GM12878 (cell line): ENCODE results near the gene ARHGEF6. TPM values are rescaled to one million over a fixed set of nuclear protein-coding genes. Genes with fewer than 3 reads are reported as not detected.

Source experiments
- ATAC-seq: fragments of 200-7000 bp; cut with Tn5 transposase; 3 replicates; pipeline ENCODE4 v1.9.1; 2020; ENCODE audit warnings: mild to moderate bottlenecking, moderate library complexity
- BruUV-seq: library from RNA; stranded (reverse); fragments of 400-500 nt; replicated peaks from 2 replicates; lab custom pipeline; 2021; lab: Mats Ljungman, UMichigan
- CTCF ChIA-PET: fragments of 300-600 bp; sonication (Branson Sonifier 250); formaldehyde crosslinking; extraction: SDS; loops from one replicate; lab custom pipeline; 2021; ENCODE audit warnings: inconsistent platforms; lab: Yijun Ruan, JAX
- POLR2A ChIA-PET: fragments of 350-600 bp; formaldehyde crosslinking; extraction: SDS; loops from one replicate; lab custom pipeline; 2021; ENCODE audit warnings: inconsistent platforms; lab: Charles Lee
- RAD21 ChIA-PET: fragments of 300-600 bp; sonication (Branson Sonifier 250); formaldehyde crosslinking; loops from one replicate; lab custom pipeline; 2023; ENCODE audit warnings: antibody characterized with exemption; ENCODE audit not compliant: unreplicated experiment; lab: Charles Lee
- SMC1A ChIA-PET: fragments of 300-600 bp; sonication (Branson Sonifier 250); formaldehyde crosslinking; loops from one replicate; lab custom pipeline; 2023; ENCODE audit not compliant: unreplicated experiment, uncharacterized antibody; lab: Charles Lee
- DNase-seq: peaks from one replicate; pipeline ENCODE4 v3.0.0-alpha.2; 2011; ENCODE audit warnings: low read depth, low spot score
- FAIRE-seq: peaks from 3 replicates; lab custom pipeline; 2011; peaks lifted over from hg19 to GRCh38; lab: Jason Lieb, UNC
- H2AFZ ChIP-seq: 2 replicates; pipeline ENCODE4 v1.6.0; 2011; ENCODE audit warnings: low read depth, low read length, control low read depth; ENCODE audit not compliant: control insufficient read depth
- H3K27ac ChIP-seq: 2 replicates; pipeline ENCODE4 v1.5.1; 2011; ENCODE audit warnings: control low read depth; ENCODE audit not compliant: control insufficient read depth, insufficient read depth
- H3K27me3 ChIP-seq, 2 experiments: replicated peaks in 1 of 2; 2 replicates each; pipeline versions ENCODE4 v1.6.0 to v1.6.1; 2011; ENCODE audit warnings: low read length in 1 of 2; ENCODE audit not compliant: control insufficient read depth in 2 of 2, insufficient read depth in 2 of 2
- H3K36me3 ChIP-seq, 2 experiments: 2 replicates each; pipeline ENCODE4 v1.5.1; 2011; ENCODE audit warnings: low read length in 1 of 2; ENCODE audit not compliant: control insufficient read depth in 2 of 2, insufficient read depth in 2 of 2
- H3K4me1 ChIP-seq: 2 replicates; pipeline ENCODE4 v1.6.1; 2011; ENCODE audit warnings: mild to moderate bottlenecking, low read length, moderate library complexity, mixed read lengths; ENCODE audit not compliant: control insufficient read depth, insufficient read depth
- H3K4me2 ChIP-seq: 2 replicates; pipeline ENCODE4 v1.6.0; 2011; ENCODE audit warnings: control low read depth; ENCODE audit not compliant: control insufficient read depth, insufficient read depth
- H3K4me3 ChIP-seq: fragments of 200-600 bp; sonication (generic); 2 replicates; pipeline ENCODE4 v1.5.1; 2016
- H3K79me2 ChIP-seq: 2 replicates; pipeline ENCODE4 v1.6.0; 2011; ENCODE audit warnings: low read length; ENCODE audit not compliant: control insufficient read depth, insufficient read depth
- H3K9ac ChIP-seq: 2 replicates; pipeline ENCODE4 v1.8.0; 2011; ENCODE audit warnings: low read length, control low read depth, mixed read lengths; ENCODE audit not compliant: control insufficient read depth, insufficient read depth
- H3K9me3 ChIP-seq: replicated peaks from 3 replicates; pipeline ENCODE4 v1.5.1; 2011; ENCODE audit warnings: mild to moderate bottlenecking, low read length; ENCODE audit not compliant: control insufficient read depth, insufficient read depth
- H4K20me1 ChIP-seq: 2 replicates; pipeline ENCODE4 v1.6.0; 2011; ENCODE audit not compliant: control insufficient read depth, insufficient read depth
- CHD2 ChIP-seq: IDR thresholded peaks from 2 replicates; pipeline ENCODE4 v1.6.1; 2011; ENCODE audit warnings: low read depth, low read length, improper control_type of control experiment, borderline replicate concordance
- DPF2 ChIP-seq: fragments of 450-650 bp; IDR thresholded peaks from 2 replicates; pipeline ENCODE4 v1.6.1; 2017; ENCODE audit warnings: mild to moderate bottlenecking
- EGR1 ChIP-seq, 2 experiments: IDR thresholded peaks; 1 replicate in 1 of 2; 2 replicates in 1 of 2; pipeline ENCODE4 v1.6.1; 2011 to 2012; ENCODE audit warnings: low read depth in 2 of 2, low read length in 2 of 2, borderline replicate concordance in 1 of 2, mild to moderate bottlenecking in 1 of 2, moderate library complexity in 1 of 2
- ESRRA ChIP-seq: IDR thresholded peaks from 2 replicates; pipeline ENCODE4 v1.6.1; 2012; ENCODE audit warnings: mild to moderate bottlenecking, low read length, improper control_type of control experiment
- IRF5 ChIP-seq: fragments of 450-650 bp; IDR thresholded peaks from 2 replicates; pipeline ENCODE4 v1.6.1; 2017; ENCODE audit warnings: borderline replicate concordance
- KDM1A ChIP-seq: fragments of 200-600 bp; sonication (generic); IDR thresholded peaks from 2 replicates; pipeline ENCODE4 v1.6.1; 2016; ENCODE audit warnings: borderline replicate concordance
- LARP7 ChIP-seq: fragments of 450-650 bp; IDR thresholded peaks from 2 replicates; pipeline ENCODE4 v1.6.1; 2017; ENCODE audit warnings: mild to moderate bottlenecking
- NBN ChIP-seq: fragments of 450-650 bp; IDR thresholded peaks from 2 replicates; pipeline ENCODE4 v1.6.1; 2016
- PML ChIP-seq: IDR thresholded peaks from 2 replicates; pipeline ENCODE4 v1.6.1; 2012; ENCODE audit warnings: low read length, inconsistent platforms
- RFX5 ChIP-seq: IDR thresholded peaks from 2 replicates; pipeline ENCODE4 v1.6.1; 2011; ENCODE audit warnings: low read depth, low read length, improper control_type of control experiment
- SPI1 ChIP-seq: IDR thresholded peaks from 2 replicates; pipeline ENCODE4 v1.6.1; 2011; ENCODE audit warnings: low read depth, mild to moderate bottlenecking, low read length, moderate library complexity, borderline replicate concordance; ENCODE audit not compliant: insufficient read depth
- STAT3 ChIP-seq: IDR thresholded peaks from 2 replicates; pipeline ENCODE4 v1.6.1; 2011; ENCODE audit warnings: low read depth, low read length, improper control_type of control experiment
- SUPT20H ChIP-seq: IDR thresholded peaks from 2 replicates; pipeline ENCODE4 v1.6.1; 2011; ENCODE audit warnings: low read depth, mild to moderate bottlenecking, low read length, moderate library complexity, borderline replicate concordance; ENCODE audit not compliant: control insufficient read depth
- SUZ12 ChIP-seq: fragments of 200-600 bp; sonication (generic); IDR thresholded peaks from one replicate; pipeline ENCODE4 v1.6.1; 2018; ENCODE audit warnings: antibody characterized with exemption, mild to moderate bottlenecking; ENCODE audit not compliant: unreplicated experiment
- TAF1 ChIP-seq: IDR thresholded peaks from 2 replicates; pipeline ENCODE4 v1.6.1; 2011; ENCODE audit warnings: mild to moderate bottlenecking, low read depth, low read length, borderline replicate concordance
- TCF12 ChIP-seq: IDR thresholded peaks from 2 replicates; pipeline ENCODE4 v1.6.1; 2011; ENCODE audit warnings: low read depth, mild to moderate bottlenecking, low read length
- ZNF207 ChIP-seq: fragments of 450-650 bp; IDR thresholded peaks from 2 replicates; pipeline ENCODE4 v1.6.1; 2014; ENCODE audit warnings: antibody characterized with exemption, mild to moderate bottlenecking, borderline replicate concordance
- ZNF217 ChIP-seq: fragments of 450-650 bp; IDR thresholded peaks from 2 replicates; pipeline ENCODE4 v1.6.1; 2017; ENCODE audit warnings: antibody characterized with exemption, mild to moderate bottlenecking
- ZNF622 ChIP-seq: fragments of 450-650 bp; IDR thresholded peaks from 2 replicates; pipeline ENCODE4 v1.6.1; 2017; ENCODE audit warnings: mild to moderate bottlenecking, inconsistent platforms
- WGBS: methylation state at CpG from one replicate; pipeline ENCODE4 v1.1.6; 2016; ENCODE audit warnings: low lambda C conversion rate; ENCODE audit not compliant: insufficient replicate concordance, insufficient coverage; ENCODE audit errors: missing lambda C conversion rate; 5-methylcytosine and 5-hydroxymethylcytosine counted together
- in situ Hi-C: fragments of 300-500 bp; cut with MboI; formaldehyde crosslinking; loops from 9 replicates; pipeline ENCODE4 v1.14.3; 2018; ENCODE audit warnings: mixed read lengths
- intact Hi-C: fragments of 100-400 bp; cut with micrococcal nuclease; formaldehyde crosslinking; loops from one replicate; pipeline ENCODE4 v1.14.2; 2022; ENCODE audit not compliant: unreplicated experiment
- polyA plus RNA-seq, 11 experiments: library from polyadenylated mRNA; depleted of rRNA in 4 of 11; unstranded in 6 of 11; stranded (reverse) in 5 of 11; fragments of >200 nt; fragmentation: Nextera tagmentation in 4 of 11; fragmentation: Illumina TruSeq in 1 of 11; extraction: Ambion mirVana in 4 of 11; extraction: Trizol in 1 of 11; gene quantifications; 1 replicate in 1 of 11; 2 replicates in 10 of 11; pipeline versions ENCODE4 v1.2.1 to v1.2.3, GENCODE V29; 2011 to 2016; ENCODE audit warnings: inconsistent platforms in 2 of 11, missing spikeins in 2 of 11, low read depth in 1 of 11
- total RNA-seq, 4 experiments: library from RNA; depleted of rRNA in 3 of 4; stranded (reverse); fragments of >200 nt in 3 of 4; fragmentation: Illumina TruSeq in 1 of 4; extraction: Trizol in 1 of 4; gene quantifications; 2 replicates each; pipeline versions ENCODE4 v1.2.1 to v1.2.3, GENCODE V29; 2013 to 2021
- TF ChIP-seq, protein P1 (sequence below): IDR thresholded peaks from 2 replicates; pipeline ENCODE4 v1.6.1; 2012; ENCODE audit warnings: low read depth, low read length, improper control_type of control experiment

ARHGEF6 gene
- total and polyA plus RNA-seq, 10 of the 15 experiments (the other 5 are each of a cell fraction or from before 2014, with no cell fraction given): 5.4 to 29.7 (median 18.0) TPM

GRCh38 chrX:136625246-136625645 is 155.5 kb downstream of the ARHGEF6 start:
- Histone ChIP-seq H2AFZ (no peak overlapping the region), H3K27me3 (no peaks in the 10 kb centered on the region), H3K4me2 (no peak overlapping the region), H3K36me3 (no peaks in the 10 kb centered on the region), H3K79me2 (no peaks in the 10 kb centered on the region), H4K20me1 (no peaks in the 10 kb centered on the region), H3K9ac (no peak overlapping the region), H3K4me1 (peaks cover 10% of the 10 kb centered on the region), H3K9me3 (no peaks in the 10 kb centered on the region), H3K4me3 (no peak overlapping the region), H3K27ac (no peak overlapping the region)
- BruUV-seq: no TSS peak
- no peak for TF ChIP-seq SUZ12
- TF ChIP-seq SUPT20H: no peak
- TF ChIP-seq, protein P1, sequence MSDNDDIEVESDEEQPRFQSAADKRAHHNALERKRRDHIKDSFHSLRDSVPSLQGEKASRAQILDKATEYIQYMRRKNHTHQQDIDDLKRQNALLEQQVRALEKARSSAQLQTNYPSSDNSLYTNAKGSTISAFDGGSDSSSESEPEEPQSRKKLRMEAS: no peak
- no peak for TF ChIP-seq ZNF207
- no peak for TF ChIP-seq RFX5
- TF ChIP-seq IRF5: no peak
- no peak for TF ChIP-seq DPF2
- no peak for TF ChIP-seq STAT3
- TF ChIP-seq TAF1: no peak
- TF ChIP-seq ESRRA: no peak
- no peak for TF ChIP-seq TCF12
- no peak for TF ChIP-seq EGR1 (IDR thresholded peaks at IDR 0.05; ENCODE audit: borderline replicate concordance in 1 of 2, low read depth in 2 of 2, low read length in 2 of 2)
- no peak for TF ChIP-seq CHD2
- TF ChIP-seq KDM1A: no peak
- TF ChIP-seq ZNF622: no peak
- TF ChIP-seq SPI1: no peak
- TF ChIP-seq NBN: no peak
- no peak for TF ChIP-seq LARP7
- no peak for TF ChIP-seq PML
- TF ChIP-seq ZNF217: no peak
- DNase-seq (no peak), ATAC-seq (no peak), FAIRE-seq (no peak)
- ChIA-PET CTCF (interaction anchor here (1.4 kb wide), 2 partner anchors 47 to 70 kb away, joined by 4 read pairs; no protein-coding TSS in a partner anchor), SMC1A (interaction anchor here (1.1 to 3.7 kb wide), 3 partner anchors 7 to 16 kb away, joined by 3 to 24 read pairs (median 4); no protein-coding TSS in a partner anchor), POLR2A (interaction anchor here (1.1 kb wide), 1 partner anchor 8 kb away, joined by 4 read pairs; no protein-coding TSS in a partner anchor), RAD21 (interaction anchor here (1.1 kb wide), 1 partner anchor 10 kb away, joined by 8 read pairs; no protein-coding TSS in a partner anchor)
- in situ Hi-C loops: no loop called here
- intact Hi-C loops: loop anchor here (5.0 kb wide), 1 partner anchor 47 kb away; no protein-coding TSS in a partner anchor
- 51% methylated on average over 2 of the region's 2 CpGs for WGBS
